OCI-LY7 (cell line): ENCODE data around the gene FHIT.

Experiments
- CTCF ChIP-seq: fragments of 200-600 bp; sonication (generic); conservative IDR thresholded peaks from 2 replicates; pipeline ENCODE4 v1.5.1; 2014; ENCODE audit warnings: mild to moderate bottlenecking, antibody characterized with exemption, low read length, moderate library complexity, mixed read lengths
- EZH2phosphoT487 ChIP-seq: fragments of 200-600 bp; sonication (generic); IDR thresholded peaks from 2 replicates; pipeline ENCODE4 v1.6.1; 2018; ENCODE audit warnings: low read depth, borderline replicate concordance, mild to moderate bottlenecking, mixed run types, antibody characterized with exemption, low read length, moderate library complexity, mixed read lengths

GRCh38 chr3:60176614-60177013 lies 1074.6 kb downstream of the FHIT start:
- no peak for TF ChIP-seq CTCF
- TF ChIP-seq EZH2phosphoT487: no peak
